ENCODE measurements around the gene C11orf54.

DNA sequence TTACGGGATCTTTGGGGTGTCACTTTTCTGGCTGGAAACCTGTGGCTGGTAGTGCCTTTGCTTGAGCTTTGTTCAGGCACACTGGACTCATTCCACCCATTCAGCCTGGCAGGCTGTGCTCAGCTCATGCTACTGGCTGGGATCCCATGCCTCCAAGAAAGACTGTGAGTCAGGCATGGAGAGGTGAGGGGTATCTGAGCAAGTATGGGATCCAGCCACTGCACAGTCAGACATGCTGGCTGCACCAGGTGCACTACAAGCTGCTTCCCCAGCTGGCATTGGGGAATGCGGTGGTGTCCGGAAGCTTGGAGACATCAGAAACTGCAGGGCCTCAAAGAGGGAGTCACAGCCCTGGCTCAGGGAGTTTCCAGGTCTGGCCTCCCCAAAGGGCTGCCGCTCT, 30.7 kb downstream of the C11orf54 start:
- TF ChIP-seq OSR1 (CRISPR knock-in tag; IDR thresholded peaks at IDR 0.05) (no peak), PPARA (CRISPR knock-in tag; IDR thresholded peaks at IDR 0.05; ENCODE audit: borderline replicate concordance) (no peak), ESRRG (CRISPR knock-in tag; IDR thresholded peaks at IDR 0.05) (no peak), RARB (CRISPR knock-in tag; IDR thresholded peaks at IDR 0.05) (no peak)
- TF ChIP-seq, protein P1, sequence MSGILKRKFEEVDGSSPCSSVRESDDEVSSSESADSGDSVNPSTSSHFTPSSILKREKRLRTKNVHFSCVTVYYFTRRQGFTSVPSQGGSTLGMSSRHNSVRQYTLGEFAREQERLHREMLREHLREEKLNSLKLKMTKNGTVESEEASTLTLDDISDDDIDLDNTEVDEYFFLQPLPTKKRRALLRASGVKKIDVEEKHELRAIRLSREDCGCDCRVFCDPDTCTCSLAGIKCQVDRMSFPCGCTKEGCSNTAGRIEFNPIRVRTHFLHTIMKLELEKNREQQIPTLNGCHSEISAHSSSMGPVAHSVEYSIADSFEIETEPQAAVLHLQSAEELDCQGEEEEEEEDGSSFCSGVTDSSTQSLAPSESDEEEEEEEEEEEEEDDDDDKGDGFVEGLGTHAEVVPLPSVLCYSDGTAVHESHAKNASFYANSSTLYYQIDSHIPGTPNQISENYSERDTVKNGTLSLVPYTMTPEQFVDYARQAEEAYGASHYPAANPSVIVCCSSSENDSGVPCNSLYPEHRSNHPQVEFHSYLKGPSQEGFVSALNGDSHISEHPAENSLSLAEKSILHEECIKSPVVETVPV (CRISPR knock-in tag; IDR thresholded peaks at IDR 0.05) = no peak
- TF ChIP-seq, protein P2, sequence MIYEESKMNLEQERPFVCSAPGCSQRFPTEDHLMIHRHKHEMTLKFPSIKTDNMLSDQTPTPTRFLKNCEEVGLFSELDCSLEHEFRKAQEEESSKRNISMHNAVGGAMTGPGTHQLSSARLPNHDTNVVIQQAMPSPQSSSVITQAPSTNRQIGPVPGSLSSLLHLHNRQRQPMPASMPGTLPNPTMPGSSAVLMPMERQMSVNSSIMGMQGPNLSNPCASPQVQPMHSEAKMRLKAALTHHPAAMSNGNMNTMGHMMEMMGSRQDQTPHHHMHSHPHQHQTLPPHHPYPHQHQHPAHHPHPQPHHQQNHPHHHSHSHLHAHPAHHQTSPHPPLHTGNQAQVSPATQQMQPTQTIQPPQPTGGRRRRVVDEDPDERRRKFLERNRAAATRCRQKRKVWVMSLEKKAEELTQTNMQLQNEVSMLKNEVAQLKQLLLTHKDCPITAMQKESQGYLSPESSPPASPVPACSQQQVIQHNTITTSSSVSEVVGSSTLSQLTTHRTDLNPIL (CRISPR knock-in tag; IDR thresholded peaks at IDR 0.05; ENCODE audit: low read depth) = no peak
- TF ChIP-seq, protein P3, sequence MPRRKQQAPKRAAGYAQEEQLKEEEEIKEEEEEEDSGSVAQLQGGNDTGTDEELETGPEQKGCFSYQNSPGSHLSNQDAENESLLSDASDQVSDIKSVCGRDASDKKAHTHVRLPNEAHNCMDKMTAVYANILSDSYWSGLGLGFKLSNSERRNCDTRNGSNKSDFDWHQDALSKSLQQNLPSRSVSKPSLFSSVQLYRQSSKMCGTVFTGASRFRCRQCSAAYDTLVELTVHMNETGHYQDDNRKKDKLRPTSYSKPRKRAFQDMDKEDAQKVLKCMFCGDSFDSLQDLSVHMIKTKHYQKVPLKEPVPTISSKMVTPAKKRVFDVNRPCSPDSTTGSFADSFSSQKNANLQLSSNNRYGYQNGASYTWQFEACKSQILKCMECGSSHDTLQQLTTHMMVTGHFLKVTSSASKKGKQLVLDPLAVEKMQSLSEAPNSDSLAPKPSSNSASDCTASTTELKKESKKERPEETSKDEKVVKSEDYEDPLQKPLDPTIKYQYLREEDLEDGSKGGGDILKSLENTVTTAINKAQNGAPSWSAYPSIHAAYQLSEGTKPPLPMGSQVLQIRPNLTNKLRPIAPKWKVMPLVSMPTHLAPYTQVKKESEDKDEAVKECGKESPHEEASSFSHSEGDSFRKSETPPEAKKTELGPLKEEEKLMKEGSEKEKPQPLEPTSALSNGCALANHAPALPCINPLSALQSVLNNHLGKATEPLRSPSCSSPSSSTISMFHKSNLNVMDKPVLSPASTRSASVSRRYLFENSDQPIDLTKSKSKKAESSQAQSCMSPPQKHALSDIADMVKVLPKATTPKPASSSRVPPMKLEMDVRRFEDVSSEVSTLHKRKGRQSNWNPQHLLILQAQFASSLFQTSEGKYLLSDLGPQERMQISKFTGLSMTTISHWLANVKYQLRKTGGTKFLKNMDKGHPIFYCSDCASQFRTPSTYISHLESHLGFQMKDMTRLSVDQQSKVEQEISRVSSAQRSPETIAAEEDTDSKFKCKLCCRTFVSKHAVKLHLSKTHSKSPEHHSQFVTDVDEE (CRISPR knock-in tag; IDR thresholded peaks at IDR 0.05) = no peak
- TF ChIP-seq, protein P4, sequence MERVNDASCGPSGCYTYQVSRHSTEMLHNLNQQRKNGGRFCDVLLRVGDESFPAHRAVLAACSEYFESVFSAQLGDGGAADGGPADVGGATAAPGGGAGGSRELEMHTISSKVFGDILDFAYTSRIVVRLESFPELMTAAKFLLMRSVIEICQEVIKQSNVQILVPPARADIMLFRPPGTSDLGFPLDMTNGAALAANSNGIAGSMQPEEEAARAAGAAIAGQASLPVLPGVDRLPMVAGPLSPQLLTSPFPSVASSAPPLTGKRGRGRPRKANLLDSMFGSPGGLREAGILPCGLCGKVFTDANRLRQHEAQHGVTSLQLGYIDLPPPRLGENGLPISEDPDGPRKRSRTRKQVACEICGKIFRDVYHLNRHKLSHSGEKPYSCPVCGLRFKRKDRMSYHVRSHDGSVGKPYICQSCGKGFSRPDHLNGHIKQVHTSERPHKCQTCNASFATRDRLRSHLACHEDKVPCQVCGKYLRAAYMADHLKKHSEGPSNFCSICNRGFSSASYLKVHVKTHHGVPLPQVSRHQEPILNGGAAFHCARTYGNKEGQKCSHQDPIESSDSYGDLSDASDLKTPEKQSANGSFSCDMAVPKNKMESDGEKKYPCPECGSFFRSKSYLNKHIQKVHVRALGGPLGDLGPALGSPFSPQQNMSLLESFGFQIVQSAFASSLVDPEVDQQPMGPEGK (CRISPR knock-in tag; IDR thresholded peaks at IDR 0.05; ENCODE audit: borderline replicate concordance) = no peak

Data from SK-N-SH treated with all-trans-retinoic acid at 6 μM for 48 hours (cell line).